ENCODE data around the gene RAB6C. TPM values are rescaled to one million over a fixed set of nuclear protein-coding genes. Genes with fewer than 3 reads are reported as not detected.
A peak's percentile ranks its signal among the peaks of the same experiment; 100 is the strongest.
"Not testable (repeated sequence)": the region's sequence is repeated elsewhere in the genome, so short reads cannot be mapped to it uniquely, and the experiment has no call there.

Gene RAB6C
- total and polyA plus RNA-seq, 2 experiments from 2014 or later, result 0.13 TPM; not detected in 1

DNA sequence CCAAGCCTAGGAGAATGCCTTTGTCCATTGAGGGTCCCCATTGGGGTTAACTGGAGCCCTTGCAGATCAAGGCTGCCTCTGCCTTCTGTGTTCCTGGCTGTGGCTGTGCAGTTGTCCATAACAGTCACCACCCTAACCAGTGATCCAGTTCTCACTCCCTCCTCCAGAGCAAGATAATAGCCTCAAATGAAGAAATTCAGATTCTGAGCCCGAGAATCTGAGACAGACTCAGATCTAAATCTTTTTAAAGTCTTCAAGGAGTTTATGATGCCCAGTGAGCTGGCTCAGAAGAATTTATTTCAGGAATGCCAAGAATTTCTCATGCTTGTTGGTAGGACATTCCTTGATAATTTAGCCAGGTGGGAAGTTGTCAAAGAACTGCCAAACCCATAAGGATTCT lies 44.3 kb upstream of the RAB6C start:
- H3K9me3 ChIP-seq (ENCODE audit: low read depth), result no peaks in the 10 kb centered on the region
- H2AFZ ChIP-seq, result no peak overlapping the region
- peaks cover 5% of the 10 kb centered on the region for H3K4me1 ChIP-seq (ENCODE audit: insufficient read depth)
- H3K27ac ChIP-seq, result no peak overlapping the region
- no peaks in the 10 kb centered on the region for H3K79me2 ChIP-seq
- no peak overlapping the region for H3K4me3 ChIP-seq
- TF ChIP-seq EZH2 (IDR thresholded peaks at IDR 0.05; ENCODE audit: borderline replicate concordance), result no peak
- TF ChIP-seq, protein P1, sequence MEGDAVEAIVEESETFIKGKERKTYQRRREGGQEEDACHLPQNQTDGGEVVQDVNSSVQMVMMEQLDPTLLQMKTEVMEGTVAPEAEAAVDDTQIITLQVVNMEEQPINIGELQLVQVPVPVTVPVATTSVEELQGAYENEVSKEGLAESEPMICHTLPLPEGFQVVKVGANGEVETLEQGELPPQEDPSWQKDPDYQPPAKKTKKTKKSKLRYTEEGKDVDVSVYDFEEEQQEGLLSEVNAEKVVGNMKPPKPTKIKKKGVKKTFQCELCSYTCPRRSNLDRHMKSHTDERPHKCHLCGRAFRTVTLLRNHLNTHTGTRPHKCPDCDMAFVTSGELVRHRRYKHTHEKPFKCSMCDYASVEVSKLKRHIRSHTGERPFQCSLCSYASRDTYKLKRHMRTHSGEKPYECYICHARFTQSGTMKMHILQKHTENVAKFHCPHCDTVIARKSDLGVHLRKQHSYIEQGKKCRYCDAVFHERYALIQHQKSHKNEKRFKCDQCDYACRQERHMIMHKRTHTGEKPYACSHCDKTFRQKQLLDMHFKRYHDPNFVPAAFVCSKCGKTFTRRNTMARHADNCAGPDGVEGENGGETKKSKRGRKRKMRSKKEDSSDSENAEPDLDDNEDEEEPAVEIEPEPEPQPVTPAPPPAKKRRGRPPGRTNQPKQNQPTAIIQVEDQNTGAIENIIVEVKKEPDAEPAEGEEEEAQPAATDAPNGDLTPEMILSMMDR (IDR thresholded peaks at IDR 0.05; ENCODE audit: poor library complexity), result no peak
- TF ChIP-seq EZH2phosphoT487 (IDR thresholded peaks at IDR 0.05; ENCODE audit: low read depth, severe bottlenecking, unreplicated experiment), result no peak
- no peaks in the 10 kb centered on the region for H3K9me2 ChIP-seq (replicated peaks; ENCODE audit: insufficient read depth)
- 42% methylated on average over 1 of the region's 1 CpG for WGBS (ENCODE audit: low lambda C conversion rate, missing lambda C conversion rate)
- H3K4me2 ChIP-seq, result no peak overlapping the region
- H3K36me3 ChIP-seq (replicated peaks; ENCODE audit: insufficient read depth, low read depth), result no peaks in the 10 kb centered on the region
- DNase-seq (ENCODE audit: low spot score), result no peak
- no peaks in the 10 kb centered on the region for H4K20me1 ChIP-seq (ENCODE audit: insufficient read depth, poor library complexity, severe bottlenecking)
- peaks cover 7% of the 10 kb centered on the region for H3K27me3 ChIP-seq

DNA sequence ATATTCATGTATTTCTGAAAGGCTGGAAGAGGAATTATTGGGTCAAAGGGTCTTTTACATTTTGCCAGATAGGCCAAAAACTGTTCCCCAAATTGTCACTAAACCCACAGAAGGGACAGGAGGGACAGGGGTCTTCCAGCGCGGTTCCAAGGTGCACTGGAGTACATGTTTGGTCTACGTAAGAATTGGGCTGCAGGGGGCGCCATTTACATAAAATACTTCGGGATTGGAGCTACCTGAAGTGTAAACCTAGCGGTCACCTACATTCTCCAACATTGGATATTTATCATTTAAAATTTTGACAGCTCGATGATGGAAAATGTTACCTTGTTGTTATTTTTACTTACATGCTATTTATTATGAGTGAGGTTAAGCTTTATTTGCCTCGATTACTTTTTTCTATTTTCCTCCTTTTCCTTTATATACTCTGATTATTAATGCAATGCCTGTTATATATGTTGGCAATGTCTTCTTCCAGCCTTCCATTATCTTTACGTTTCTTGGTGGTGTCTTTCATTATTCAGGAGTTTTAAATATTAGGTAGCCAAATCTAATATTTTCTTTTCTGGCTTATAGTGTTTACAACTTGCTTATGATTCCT lies 43.0 kb upstream of the RAB6C start:
- DNase-seq (ENCODE audit: low spot score), result peak; percentile 72
- no peaks in the 10 kb centered on the region for H3K9me2 ChIP-seq (replicated peaks; ENCODE audit: insufficient read depth)
- peaks cover 7% of the 10 kb centered on the region for H3K27me3 ChIP-seq
- TF ChIP-seq EZH2 (IDR thresholded peaks at IDR 0.05; ENCODE audit: borderline replicate concordance) (no peak), EZH2phosphoT487 (IDR thresholded peaks at IDR 0.05; ENCODE audit: low read depth, severe bottlenecking, unreplicated experiment) (no peak)
- TF ChIP-seq, protein P1 (IDR thresholded peaks at IDR 0.05; ENCODE audit: poor library complexity), result peak; percentile 56
- H3K36me3 ChIP-seq (replicated peaks; ENCODE audit: insufficient read depth, low read depth), result no peaks in the 10 kb centered on the region
- H3K27ac ChIP-seq, result no peak overlapping the region
- peaks cover 5% of the 10 kb centered on the region for H3K4me1 ChIP-seq (ENCODE audit: insufficient read depth)
- H3K4me3 ChIP-seq, result no peak overlapping the region
- H4K20me1 ChIP-seq (ENCODE audit: insufficient read depth, poor library complexity, severe bottlenecking), result no peaks in the 10 kb centered on the region
- no peaks in the 10 kb centered on the region for H3K9me3 ChIP-seq (ENCODE audit: low read depth)
- H3K79me2 ChIP-seq, result no peaks in the 10 kb centered on the region
- H3K4me2 ChIP-seq, result no peak overlapping the region
- 43% methylated on average over 9 of the region's 9 CpGs for WGBS (ENCODE audit: low lambda C conversion rate, missing lambda C conversion rate)
- no peak overlapping the region for H2AFZ ChIP-seq

DNA sequence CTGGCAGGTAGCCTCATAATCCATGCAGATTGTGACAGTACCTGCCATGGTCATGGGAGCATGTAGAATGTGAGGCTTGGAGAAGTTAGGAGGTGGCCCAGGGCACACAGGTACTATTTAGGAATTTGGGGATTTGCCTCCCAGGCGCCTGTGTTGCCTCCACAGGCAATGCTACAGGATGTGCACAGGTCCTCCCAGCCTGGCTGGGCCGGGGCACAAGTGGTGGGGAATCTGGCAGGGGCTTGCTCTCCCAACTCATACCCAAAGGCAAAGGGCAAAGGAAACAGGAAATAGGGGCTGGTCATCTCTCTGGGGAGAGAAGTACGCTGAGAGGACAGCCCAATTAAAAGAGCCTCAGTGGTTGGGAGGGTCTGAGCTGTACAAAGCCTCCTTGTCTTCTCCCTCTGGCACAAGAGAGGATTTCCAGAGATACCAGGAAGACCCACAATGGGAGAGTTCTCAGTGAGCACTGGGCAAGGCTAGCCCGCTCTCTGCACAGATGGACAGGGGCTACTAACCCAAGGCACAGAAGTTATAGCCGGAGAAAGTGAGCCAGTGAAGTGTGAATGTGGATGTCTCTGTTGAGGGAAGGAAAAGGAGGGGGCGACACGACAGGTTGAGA lies 40.5 kb upstream of the RAB6C start:
- H2AFZ ChIP-seq; H3K9me2 ChIP-seq (replicated peaks; ENCODE audit: insufficient read depth); H3K4me1 ChIP-seq (ENCODE audit: insufficient read depth); H3K27me3 ChIP-seq; H3K79me2 ChIP-seq; H3K4me3 ChIP-seq; H3K9me3 ChIP-seq (ENCODE audit: low read depth); H3K27ac ChIP-seq; H3K4me2 ChIP-seq; DNase-seq (ENCODE audit: low spot score); H3K36me3 ChIP-seq (replicated peaks; ENCODE audit: insufficient read depth, low read depth); H4K20me1 ChIP-seq (ENCODE audit: insufficient read depth, poor library complexity, severe bottlenecking): not testable (repeated sequence)
- WGBS (ENCODE audit: low lambda C conversion rate, missing lambda C conversion rate), result 82% methylated on average over 7 of the region's 7 CpGs

DNA sequence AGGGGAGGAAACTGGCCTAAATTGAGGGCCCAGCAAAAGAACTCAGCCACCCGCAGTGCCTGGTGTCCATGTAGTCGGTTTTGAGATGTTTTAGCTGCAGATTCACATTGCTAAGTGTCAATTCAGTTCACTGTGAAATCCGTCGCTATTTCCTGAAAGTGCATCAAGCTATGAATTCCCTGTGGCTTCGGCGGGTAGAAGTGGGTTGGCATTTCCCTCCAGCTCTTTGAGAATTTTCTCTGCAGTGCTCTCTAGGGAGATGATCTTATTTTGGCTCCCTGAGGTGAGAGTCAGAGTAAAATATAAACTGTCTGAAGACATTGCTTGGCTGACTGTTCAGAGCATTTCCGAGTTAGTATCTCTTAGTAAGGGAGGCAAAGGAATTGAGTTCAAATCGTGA lies 36.0 kb upstream of the RAB6C start:
- not testable (repeated sequence) for H3K4me3 ChIP-seq; H3K27me3 ChIP-seq; H3K4me2 ChIP-seq; H3K9me3 ChIP-seq (ENCODE audit: low read depth); H3K4me1 ChIP-seq (ENCODE audit: insufficient read depth); H3K36me3 ChIP-seq (replicated peaks; ENCODE audit: insufficient read depth, low read depth); H3K9me2 ChIP-seq (replicated peaks; ENCODE audit: insufficient read depth); DNase-seq (ENCODE audit: low spot score); H2AFZ ChIP-seq; H3K27ac ChIP-seq; H3K79me2 ChIP-seq; H4K20me1 ChIP-seq (ENCODE audit: insufficient read depth, poor library complexity, severe bottlenecking)
- 89% methylated on average over 8 of the region's 8 CpGs for WGBS (ENCODE audit: low lambda C conversion rate, missing lambda C conversion rate)
